GM06990 (cell line): ENCODE data around the gene LIMK2.
"Not testable (repeated sequence)": the region's sequence is repeated elsewhere in the genome, so short reads cannot be mapped to it uniquely, and the experiment has no call there.

Experiments
- DNase-seq: peaks from one replicate; pipeline ENCODE4 v3.0.0-alpha.2; 2011; ENCODE audit not compliant: insufficient read length; ENCODE audit errors: extremely low read depth
- H3K27me3 ChIP-seq: replicated peaks from 2 replicates; pipeline ENCODE4 v1.6.0; 2011; ENCODE audit warnings: low read length; ENCODE audit not compliant: control insufficient read depth, insufficient read depth
- H3K36me3 ChIP-seq: 2 replicates; pipeline ENCODE4 v1.5.1; 2011; ENCODE audit warnings: low read length; ENCODE audit not compliant: control insufficient read depth, insufficient read depth
- H3K4me3 ChIP-seq: replicated peaks from 2 replicates; pipeline ENCODE4 v1.5.1; 2011; ENCODE audit warnings: low read depth, mild to moderate bottlenecking, control low read depth, low read length
- CTCF ChIP-seq: IDR thresholded peaks from 2 replicates; pipeline ENCODE4 v1.5.1; 2011; ENCODE audit warnings: low read length, control low read depth, mild to moderate bottlenecking, inconsistent platforms; ENCODE audit not compliant: insufficient read depth, poor library complexity, severe bottlenecking

The LIMK2 gene

DNA sequence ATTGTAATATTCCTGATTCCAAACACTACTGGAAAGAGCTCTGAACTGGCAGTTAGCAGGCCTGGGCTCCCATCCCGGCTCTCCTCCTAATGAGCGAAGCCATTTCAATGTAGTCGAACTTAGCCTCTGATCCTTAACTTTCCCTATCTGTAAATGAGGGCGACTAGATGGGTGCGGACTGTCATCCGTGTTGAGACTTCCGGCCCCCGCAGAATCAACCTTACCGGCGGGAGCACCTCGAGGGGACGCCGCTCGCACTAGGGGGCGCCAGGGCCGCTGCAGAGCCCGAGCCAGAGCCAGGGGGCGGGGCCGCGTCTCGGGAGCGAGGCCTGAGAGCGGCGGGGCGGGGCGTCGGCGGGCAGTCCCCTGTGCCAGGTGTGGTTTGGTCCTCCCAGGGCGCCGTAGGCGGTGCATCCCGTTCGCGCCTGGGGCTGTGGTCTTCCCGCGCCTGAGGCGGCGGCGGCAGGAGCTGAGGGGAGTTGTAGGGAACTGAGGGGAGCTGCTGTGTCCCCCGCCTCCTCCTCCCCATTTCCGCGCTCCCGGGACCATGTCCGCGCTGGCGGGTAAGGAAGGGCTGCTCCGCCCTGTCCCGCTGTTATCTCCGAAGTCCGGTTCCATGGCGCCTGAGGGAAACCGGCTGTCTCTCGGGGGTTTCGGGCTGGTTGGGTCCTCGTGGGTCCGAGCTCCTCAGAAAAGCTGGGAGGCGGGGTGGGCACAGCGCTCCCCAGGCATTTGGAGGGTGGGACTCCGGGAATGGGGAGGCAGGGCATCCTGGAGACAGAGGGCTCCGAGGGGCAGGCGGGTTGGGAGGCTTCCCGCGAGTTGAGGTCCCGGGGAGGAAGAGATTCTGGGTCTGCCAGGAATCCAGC is at the start of gene LIMK2:
LIMK2 (plus strand) TSS at position 437 of the 869 bp plus-strand sequence; CDS start at position 548, 111 bp downstream.
- DNase-seq: peak; percentile 95
- H3K4me3 ChIP-seq: peak within 1 kb of the TSS; percentile 80
- no peaks in the 10 kb centered on the region for H3K36me3 ChIP-seq
- H3K27me3 ChIP-seq: no peaks in the 10 kb centered on the region
- peak; percentile 82 for TF ChIP-seq CTCF

GRCh38 chr22:31170971-31171370 is 41.1 kb upstream of the LIMK2 start:
- DNase-seq: no peak
- Histone ChIP-seq H3K27me3 (no peaks in the 10 kb centered on the region), H3K4me3 (no peak overlapping the region), H3K36me3 (peaks cover 1% of the 10 kb centered on the region)
- no peak for TF ChIP-seq CTCF

DNA sequence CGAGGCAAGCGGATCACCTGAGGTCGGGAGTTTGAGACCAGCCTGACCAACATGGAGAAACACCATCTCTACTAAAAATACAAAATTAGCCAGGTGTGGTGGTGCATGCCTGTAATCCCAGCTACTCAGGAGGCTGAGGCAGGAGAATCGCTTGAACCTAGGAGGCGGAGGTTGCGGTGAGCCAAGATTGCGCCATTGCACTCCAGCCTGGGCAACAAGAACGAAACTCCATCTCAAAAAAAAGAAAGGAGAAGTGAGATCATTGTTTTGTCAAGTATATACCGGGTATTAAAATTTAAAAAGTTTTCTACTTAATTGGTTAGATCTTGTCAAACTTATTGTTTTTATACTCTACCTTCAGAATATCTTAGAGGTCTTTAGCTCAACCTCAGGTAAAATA is 40.4 kb upstream of the LIMK2 start:
- H3K36me3 ChIP-seq, H3K4me3 ChIP-seq, H3K27me3 ChIP-seq, DNase-seq: not testable (repeated sequence)

- no peak for TF ChIP-seq CTCF
- DNase-seq: no peak
- Histone ChIP-seq H3K36me3 (peaks cover 3% of the 10 kb centered on the region; the same call in 1 of the 2 replicates), H3K27me3 (no peaks in the 10 kb centered on the region), H3K4me3 (no peak overlapping the region)
Observed at GRCh38 chr22:31173386-31174145, 38.5 kb upstream of the LIMK2 start.

- Histone ChIP-seq H3K4me3 (no peak overlapping the region), H3K36me3 (peaks cover 1% of the 10 kb centered on the region; the same call in 1 of the 2 replicates), H3K27me3 (no peaks in the 10 kb centered on the region)
- TF ChIP-seq CTCF: no peak
- DNase-seq: no peak
Observed at GRCh38 chr22:31176923-31177322, 35.2 kb upstream of the LIMK2 start.

GRCh38 chr22:31177420-31178162 is 34.5 kb upstream of the LIMK2 start:
- Histone ChIP-seq H3K27me3 (no peaks in the 10 kb centered on the region), H3K4me3 (no peak overlapping the region), H3K36me3 (peaks cover 1% of the 10 kb centered on the region; the same call in 1 of the 2 replicates)
- DNase-seq: no peak
- no peak for TF ChIP-seq CTCF
